Progenitor cell of endocrine pancreas (in vitro differentiated cells): ENCODE results near the gene HID1. TPM values are rescaled to one million over a fixed set of nuclear protein-coding genes. Genes with fewer than 3 reads are reported as not detected.
"Not testable (repeated sequence)": the region's sequence is repeated elsewhere in the genome, so short reads cannot be mapped to it uniquely, and the experiment has no call there.

Experiments
- DNase-seq: peaks from one replicate; pipeline ENCODE4 v3.0.0; 2021; ENCODE audit warnings: low spot score; ENCODE audit not compliant: unreplicated experiment
- H3K27ac Mint-ChIP-seq: 2 replicates; pipeline ENCODE4 v1.8.0; 2021; ENCODE audit warnings: mild to moderate bottlenecking, moderate library complexity, mixed read lengths
- H3K27me3 Mint-ChIP-seq: 2 replicates; pipeline ENCODE4 v1.8.0; 2021; ENCODE audit warnings: mixed read lengths
- H3K36me3 Mint-ChIP-seq: 2 replicates; pipeline ENCODE4 v1.8.0; 2022; ENCODE audit warnings: mixed read lengths; ENCODE audit not compliant: insufficient read depth
- H3K4me1 Mint-ChIP-seq: 2 replicates; pipeline ENCODE4 v1.8.0; 2021; ENCODE audit warnings: low read depth, mixed read lengths
- H3K4me3 Mint-ChIP-seq: 2 replicates; pipeline ENCODE4 v1.8.0; 2021; ENCODE audit warnings: low read depth, mild to moderate bottlenecking, moderate library complexity, mixed read lengths
- H3K9me3 Mint-ChIP-seq: 2 replicates; pipeline ENCODE4 v1.8.0; 2021; ENCODE audit warnings: low read depth, mixed read lengths
- CTCF ChIP-seq: fragments of 200-600 bp; sonication (generic); IDR thresholded peaks from one replicate; pipeline ENCODE4 v1.5.0; 2021; ENCODE audit warnings: antibody characterized with exemption, mild to moderate bottlenecking; ENCODE audit not compliant: unreplicated experiment
- total RNA-seq: library from RNA; stranded (reverse); gene quantifications from 2 replicates; pipeline ENCODE4 v1.2.1, GENCODE V29; 2021

Gene HID1
- total RNA-seq, 1 donor from 2014 or later, result 101 TPM

GRCh38 chr17:75008373-75008772 is 35.8 kb upstream of the HID1 start:
- no peaks in the 10 kb centered on the region for H3K9me3 Mint-ChIP-seq
- no peak overlapping the region for H3K4me3 Mint-ChIP-seq
- no peaks in the 10 kb centered on the region for H3K27me3 Mint-ChIP-seq
- H3K36me3 Mint-ChIP-seq, result peaks cover 7% of the 10 kb centered on the region
- DNase-seq, result no peak
- TF ChIP-seq CTCF, result no peak
- H3K4me1 Mint-ChIP-seq, result peaks cover 10% of the 10 kb centered on the region
- H3K27ac Mint-ChIP-seq, result no peak overlapping the region

- Mint-ChIP-seq H3K4me1 (peaks cover 2% of the 10 kb centered on the region), H3K27me3 (no peaks in the 10 kb centered on the region), H3K4me3 (no peak overlapping the region), H3K9me3 (no peaks in the 10 kb centered on the region), H3K27ac (no peak overlapping the region), H3K36me3 (peaks cover 10% of the 10 kb centered on the region)
- no peak for TF ChIP-seq CTCF
- DNase-seq, result no peak
Observed at GRCh38 chr17:75006653-75007052, 34.1 kb upstream of the HID1 start.

- H3K4me1 Mint-ChIP-seq, H3K27me3 Mint-ChIP-seq, H3K27ac Mint-ChIP-seq, H3K4me3 Mint-ChIP-seq, H3K9me3 Mint-ChIP-seq, DNase-seq, H3K36me3 Mint-ChIP-seq: not testable (repeated sequence)
Observed at GRCh38 chr17:75006084-75006483, 33.5 kb upstream of the HID1 start.

GRCh38 chr17:75005291-75005690 is 32.7 kb upstream of the HID1 start:
- TF ChIP-seq CTCF, result no peak
- Mint-ChIP-seq H3K27me3 (no peaks in the 10 kb centered on the region), H3K27ac (no peak overlapping the region), H3K36me3 (peaks cover 11% of the 10 kb centered on the region), H3K4me3 (no peak overlapping the region), H3K9me3 (no peaks in the 10 kb centered on the region), H3K4me1 (no peaks in the 10 kb centered on the region)
- no peak for DNase-seq

GRCh38 chr17:75004371-75004770 is 31.8 kb upstream of the HID1 start:
- DNase-seq, result no peak
- Mint-ChIP-seq H3K9me3 (no peaks in the 10 kb centered on the region), H3K4me1 (no peaks in the 10 kb centered on the region), H3K27ac (no peak overlapping the region), H3K27me3 (no peaks in the 10 kb centered on the region), H3K36me3 (peaks cover 11% of the 10 kb centered on the region), H3K4me3 (no peak overlapping the region)
- no peak for TF ChIP-seq CTCF

GRCh38 chr17:75003957-75004355 is 31.4 kb upstream of the HID1 start:
- H3K4me1 Mint-ChIP-seq, result no peaks in the 10 kb centered on the region
- no peaks in the 10 kb centered on the region for H3K27me3 Mint-ChIP-seq
- no peak for TF ChIP-seq CTCF
- no peak overlapping the region for H3K27ac Mint-ChIP-seq
- no peak for DNase-seq
- H3K4me3 Mint-ChIP-seq, result no peak overlapping the region
- no peaks in the 10 kb centered on the region for H3K9me3 Mint-ChIP-seq
- peaks cover 11% of the 10 kb centered on the region for H3K36me3 Mint-ChIP-seq
